ENCODE results near the gene TBXAS1. TPM values are rescaled to one million over a fixed set of nuclear protein-coding genes. Genes with fewer than 3 reads are reported as not detected.

TBXAS1 gene
- total and polyA plus RNA-seq, 2 donors (not counting 3 experiments of a cell fraction or from before 2014, with no cell fraction given), result 2.1 to 4.3 TPM

GRCh38 chr7:139993169-139993568 lies 164.1 kb downstream of the TBXAS1 start:
- no peak for TF ChIP-seq FOS (IDR thresholded peaks at IDR 0.05; ENCODE audit: borderline replicate concordance, insufficient read depth, low read length)
- TF ChIP-seq, protein P1, sequence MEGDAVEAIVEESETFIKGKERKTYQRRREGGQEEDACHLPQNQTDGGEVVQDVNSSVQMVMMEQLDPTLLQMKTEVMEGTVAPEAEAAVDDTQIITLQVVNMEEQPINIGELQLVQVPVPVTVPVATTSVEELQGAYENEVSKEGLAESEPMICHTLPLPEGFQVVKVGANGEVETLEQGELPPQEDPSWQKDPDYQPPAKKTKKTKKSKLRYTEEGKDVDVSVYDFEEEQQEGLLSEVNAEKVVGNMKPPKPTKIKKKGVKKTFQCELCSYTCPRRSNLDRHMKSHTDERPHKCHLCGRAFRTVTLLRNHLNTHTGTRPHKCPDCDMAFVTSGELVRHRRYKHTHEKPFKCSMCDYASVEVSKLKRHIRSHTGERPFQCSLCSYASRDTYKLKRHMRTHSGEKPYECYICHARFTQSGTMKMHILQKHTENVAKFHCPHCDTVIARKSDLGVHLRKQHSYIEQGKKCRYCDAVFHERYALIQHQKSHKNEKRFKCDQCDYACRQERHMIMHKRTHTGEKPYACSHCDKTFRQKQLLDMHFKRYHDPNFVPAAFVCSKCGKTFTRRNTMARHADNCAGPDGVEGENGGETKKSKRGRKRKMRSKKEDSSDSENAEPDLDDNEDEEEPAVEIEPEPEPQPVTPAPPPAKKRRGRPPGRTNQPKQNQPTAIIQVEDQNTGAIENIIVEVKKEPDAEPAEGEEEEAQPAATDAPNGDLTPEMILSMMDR (IDR thresholded peaks at IDR 0.05; ENCODE audit: extremely low read depth in 1 of 2, insufficient read depth in 1 of 2, low read depth in 1 of 2, low read length in 2 of 2), result no peak
- TF ChIP-seq MAX (IDR thresholded peaks at IDR 0.05; ENCODE audit: insufficient read depth, insufficient read length), result no peak
- no peak for TF ChIP-seq POLR2A (IDR thresholded peaks at IDR 0.05; ENCODE audit: low read depth, low read length)
- TF ChIP-seq GATA2 (IDR thresholded peaks at IDR 0.05; ENCODE audit: insufficient read depth, insufficient read length, low read depth, low read length), result no peak
- no peak for TF ChIP-seq JUN (IDR thresholded peaks at IDR 0.05; ENCODE audit: borderline replicate concordance, insufficient read depth, insufficient read length, low read depth)
- no peak for TF ChIP-seq MYC (IDR thresholded peaks at IDR 0.05; ENCODE audit: low read depth, low read length)
- TF ChIP-seq EZH2 (IDR thresholded peaks at IDR 0.05; ENCODE audit: borderline replicate concordance, low read depth, low read length, severe bottlenecking), result no peak
- no peak for TF ChIP-seq POLR2AphosphoS5 (IDR thresholded peaks at IDR 0.05; ENCODE audit: insufficient read depth, low read depth, low read length)
- POLR2A ChIA-PET, result no interaction called here
- no peak overlapping the region for H3K27ac ChIP-seq (ENCODE audit: insufficient read depth, low read depth, low read length)

More at GRCh38 chr7:139993169-139993568, 164.1 kb downstream of the TBXAS1 start:
- CTCF ChIA-PET, result interaction anchor here (0.6 to 3.7 kb wide), 6 partner anchors 9 to 558 kb away, joined by 3 to 15 read pairs (median 7); no protein-coding TSS in a partner anchor
- Histone ChIP-seq H3K27me3 (ENCODE audit: control insufficient read depth in 2 of 2, insufficient read depth in 2 of 2, low read length in 2 of 2) (no peaks in the 10 kb centered on the region), H3K79me2 (ENCODE audit: control insufficient read depth, insufficient read depth, low read length) (no peaks in the 10 kb centered on the region), H3K4me2 (ENCODE audit: insufficient read depth, low read length) (no peak overlapping the region), H3K4me3 (replicated peaks in 1 of 3; ENCODE audit: insufficient read depth in 1 of 3, low read depth in 1 of 3, low read length in 3 of 3) (no peak overlapping the region), H3K9me1 (replicated peaks; ENCODE audit: control insufficient read depth, extremely low read depth, insufficient read depth, low read length) (no peaks in the 10 kb centered on the region), H4K20me1 (replicated peaks; ENCODE audit: control insufficient read depth, extremely low read depth, insufficient read depth, low read length) (no peaks in the 10 kb centered on the region), H3K9me3 (replicated peaks; ENCODE audit: control insufficient read depth, insufficient read depth, low read length) (no peaks in the 10 kb centered on the region), H2AFZ (ENCODE audit: low read depth, low read length) (no peak overlapping the region), H3K36me3 (ENCODE audit: control insufficient read depth in 2 of 2, extremely low read depth in 1 of 2, insufficient read depth in 2 of 2, low read length in 2 of 2) (no peaks in the 10 kb centered on the region), H3K9ac (replicated peaks; ENCODE audit: extremely low read depth, insufficient read depth, low read length) (no peak overlapping the region), H3K4me1 (ENCODE audit: control insufficient read depth, extremely low read depth, insufficient read depth, low read length) (no peaks in the 10 kb centered on the region)
- BruUV-seq (replicated peaks), result no TSS peak
- no peak for DNase-seq (ENCODE audit: low read depth, low spot score)
- intact Hi-C loops (cut with micrococcal nuclease), result no loop called here
- no peak for FAIRE-seq
- dilution Hi-C loops (cut with MboI; ENCODE audit: extremely low pct_ligation_motif_present, low sequenced_read_pairs), result no loop called here
